Left cardiac atrium (tissue), 4 donors: ENCODE measurements around the gene PTTG1IP. TPM values are rescaled to one million over a fixed set of nuclear protein-coding genes. Genes with fewer than 3 reads are reported as not detected.

Experiments
- ATAC-seq, 2 donors: fragments of 200-7000 bp; cut with Tn5 transposase; one replicate each; pipeline ENCODE4 v1.9.1; 2020; ENCODE audit warnings: mild to moderate bottlenecking in 2 of 2, moderate library complexity in 2 of 2
- DNase-seq: peaks from one replicate; pipeline ENCODE4 v3.0.0-alpha.2; 2020
- intact Hi-C, 2 donors: fragments of 100-400 bp; cut with DNase I; formaldehyde crosslinking; loops; one replicate each; pipeline versions ENCODE4 v1.14.1 to v1.15.1; 2022 to 2023
- total RNA-seq, 2 donors: library from RNA; stranded (reverse); fragmentation: NEBNext Ultra II Directional; extraction: Animal tissue kit (Norgen Biotek cat#: 25700); gene quantifications; one replicate each; pipeline ENCODE4 v1.2.1, GENCODE V29; 2021
- donor health status: DM: no; HTN: yes; CAD: no.
- donor health status: DM: no; HTN: yes; CAD: no; lungs with severe emphysema.
- donor health status: DM: yes; HTN: yes; CAD: no.
- donor health status: Dilated cardiomyopathy.

Gene PTTG1IP
- total RNA-seq, 2 donors from 2014 or later = 181 to 195 TPM

DNA sequence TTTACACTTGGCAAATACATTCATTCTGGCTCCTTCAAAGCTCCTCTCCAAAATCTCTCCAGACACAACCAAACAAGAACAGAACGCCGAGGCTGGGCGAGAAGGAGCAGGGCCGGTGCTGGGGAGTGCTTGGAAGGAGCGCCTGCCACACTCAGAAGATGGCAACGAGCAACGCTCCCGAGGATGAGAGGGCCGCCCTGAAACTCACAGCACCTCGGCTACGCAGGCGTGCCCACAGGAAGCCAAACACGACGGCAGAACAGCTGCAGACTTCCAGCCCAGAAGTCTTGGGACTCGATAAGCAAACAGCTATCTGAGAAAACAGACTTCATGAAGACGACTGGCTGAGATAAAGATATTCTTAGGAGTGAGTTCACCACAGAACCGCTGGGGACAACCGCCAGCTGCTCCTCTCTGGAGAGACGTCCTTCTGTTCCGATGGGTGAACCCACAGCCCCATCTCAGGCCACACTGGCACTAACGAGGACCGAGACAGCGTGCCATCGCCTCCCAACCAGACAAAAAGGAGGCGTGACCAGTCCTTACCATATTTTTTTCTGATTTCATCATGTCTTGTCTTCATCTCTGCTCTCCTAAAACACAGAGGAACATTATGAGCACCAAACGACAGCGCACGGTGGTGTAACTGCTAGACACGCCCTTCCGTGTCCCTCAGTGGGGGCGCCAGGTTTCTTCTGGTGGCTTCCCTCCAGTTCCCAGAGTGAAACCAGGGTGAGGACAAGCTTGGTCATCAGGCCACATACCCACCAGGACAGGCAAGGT, 18.6 kb downstream of the PTTG1IP start:
- DNase-seq (no peak), ATAC-seq (peak in 1 of 2 donors; percentile 15)
- intact Hi-C loops = loop anchor here in 1 of 2 donors (5.0 kb wide), 1 partner anchor 33 kb away; no protein-coding TSS in a partner anchor

GRCh38 chr21:44854391-44854663, 19.2 kb downstream of the PTTG1IP start:
- DNase-seq (no peak), ATAC-seq (no peak)
- intact Hi-C loops = no loop called here

GRCh38 chr21:44853601-44854390, 19.7 kb downstream of the PTTG1IP start:
- DNase-seq = peak; percentile 67
- ATAC-seq = peak; percentile 57 to 60
- intact Hi-C loops = no loop called here

DNA sequence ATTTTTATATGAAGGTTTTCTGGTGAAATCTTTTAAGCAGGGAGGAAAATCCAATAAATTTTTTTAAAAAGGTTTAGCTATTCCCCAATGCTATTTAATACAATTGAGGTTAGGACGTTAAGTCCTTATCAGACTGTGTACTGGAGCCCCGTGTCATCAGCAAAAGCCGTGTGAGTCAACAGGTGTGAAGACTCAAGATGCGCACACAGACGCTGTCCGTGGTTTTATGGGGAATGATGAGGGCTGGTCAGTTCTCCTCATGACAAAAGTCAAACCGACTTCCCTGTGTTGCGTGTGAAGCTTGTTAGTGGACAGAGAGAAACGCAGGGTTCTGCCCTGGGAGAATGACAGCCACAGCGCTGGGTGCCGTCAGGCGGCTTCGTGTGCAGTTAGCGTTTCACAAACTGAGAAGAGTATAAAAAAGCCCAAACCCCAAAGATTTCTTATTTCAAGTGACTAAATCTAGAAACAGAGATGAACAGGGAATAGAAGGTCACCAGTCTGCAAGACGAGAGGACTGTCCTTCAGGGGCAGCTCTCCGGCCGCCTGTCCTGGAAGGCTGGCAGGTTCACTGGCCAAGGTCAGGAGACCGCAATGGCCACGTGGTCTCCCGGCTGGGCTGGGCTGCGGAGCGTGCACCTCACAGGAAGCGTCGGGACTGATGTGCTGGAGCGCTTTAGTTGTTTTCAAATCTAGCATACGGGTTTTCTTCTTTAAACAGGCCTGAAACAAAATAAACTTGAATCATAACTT, 22.4 kb downstream of the PTTG1IP start:
- ATAC-seq = no peak
- no peak for DNase-seq
- intact Hi-C loops = no loop called here

DNA sequence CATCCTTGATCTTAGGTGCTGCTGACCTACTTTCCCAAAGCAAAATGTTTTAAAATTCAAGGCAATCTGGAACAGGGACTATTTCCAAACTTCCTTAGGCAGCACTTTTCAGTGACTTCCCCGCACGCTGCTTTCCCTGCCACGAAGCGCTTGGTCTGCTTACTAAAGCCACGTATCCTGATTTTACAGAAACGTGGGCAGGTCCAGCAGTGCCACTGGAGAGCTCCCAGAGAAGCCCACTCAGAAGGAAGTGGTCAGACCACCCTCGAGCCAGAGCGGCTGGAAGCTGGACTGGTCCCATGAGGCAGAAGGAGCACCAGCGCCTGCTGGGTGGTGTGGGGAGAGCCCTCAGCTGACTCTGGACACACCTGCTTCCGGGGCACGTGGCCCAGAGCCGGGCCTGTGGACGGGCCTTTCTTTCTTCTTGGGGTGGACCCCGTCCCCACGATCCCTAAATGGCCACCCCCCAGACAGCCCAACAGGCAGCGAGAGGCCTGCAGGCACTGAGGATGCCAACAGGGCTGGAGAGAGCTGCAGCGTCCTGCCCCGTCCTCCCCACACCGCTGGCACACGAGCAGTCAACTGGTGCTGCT, 23.2 kb downstream of the PTTG1IP start:
- DNase-seq = no peak
- intact Hi-C loops = no loop called here
- no peak for ATAC-seq

- ATAC-seq (no peak), DNase-seq (no peak)
- intact Hi-C loops = no loop called here
Measured at GRCh38 chr21:44849616-44850130, 23.8 kb downstream of the PTTG1IP start.

- intact Hi-C loops = no loop called here
- DNase-seq = no peak
- ATAC-seq = no peak
Measured at GRCh38 chr21:44848821-44849521, 24.5 kb downstream of the PTTG1IP start.

DNA sequence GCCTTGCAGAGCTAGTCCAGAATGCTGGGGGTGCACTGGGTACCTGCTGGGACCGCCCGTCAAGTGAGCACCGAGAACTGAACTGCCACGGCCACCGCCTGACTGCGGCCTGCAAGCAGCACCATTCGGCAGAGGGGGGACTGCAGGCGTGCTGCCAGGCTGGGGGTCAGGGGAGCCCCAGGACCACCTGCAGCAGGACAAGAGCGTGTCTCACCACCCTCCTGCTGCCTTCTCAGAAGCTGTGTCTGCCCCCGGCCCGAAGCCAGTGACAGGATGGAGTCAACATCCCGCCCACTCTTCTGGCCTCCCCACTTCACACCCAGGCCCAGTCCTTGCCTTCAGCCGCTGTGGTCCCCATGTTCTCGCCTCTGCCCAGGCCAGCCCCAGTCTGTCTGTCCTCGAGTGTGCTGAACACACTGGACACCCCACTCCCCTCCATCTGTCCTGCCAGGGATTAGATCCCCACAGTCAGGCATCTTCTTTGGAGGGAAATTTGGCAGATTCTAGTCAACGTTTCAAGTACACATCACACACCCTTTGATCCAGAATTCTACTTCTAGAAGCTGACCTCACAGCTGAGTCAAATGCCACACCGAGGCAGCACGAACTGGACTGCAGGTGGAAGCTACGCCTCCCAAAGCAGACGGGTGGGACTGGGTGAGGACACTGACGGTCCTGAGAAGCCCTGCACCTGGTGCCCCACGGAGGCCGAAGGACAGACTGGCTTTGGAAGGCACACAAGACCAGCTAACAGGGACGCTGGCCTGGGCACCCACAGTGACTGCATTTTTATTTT, 26.0 kb downstream of the PTTG1IP start:
- intact Hi-C loops = no loop called here
- peak in 1 of 2 donors; percentile 2 for ATAC-seq

GRCh38 chr21:44846485-44847260, 26.8 kb downstream of the PTTG1IP start:
- peak; percentile 48 to 61 for ATAC-seq
- peak; percentile 71 for DNase-seq
- intact Hi-C loops = no loop called here

More for the DNA sequence above, 26.0 kb downstream of the PTTG1IP start:
- no peak for DNase-seq

DNA sequence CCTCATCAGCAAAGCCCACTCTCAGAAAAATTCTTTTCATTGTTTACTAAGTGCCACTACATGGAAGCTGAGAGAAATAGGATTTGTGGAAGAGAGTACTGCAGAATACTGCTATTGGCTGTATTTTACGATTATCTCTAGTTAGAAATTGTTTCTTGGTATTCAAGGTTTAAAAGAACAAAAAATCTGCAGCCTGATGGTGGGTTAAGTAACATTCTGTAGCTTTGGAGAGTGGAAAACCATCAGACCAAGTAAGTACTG, 27.3 kb downstream of the PTTG1IP start:
- no peak for DNase-seq
- ATAC-seq = no peak
- intact Hi-C loops = no loop called here

GRCh38 chr21:44845418-44846223, 27.9 kb downstream of the PTTG1IP start:
- DNase-seq (peak; percentile 85), ATAC-seq (peak; percentile 74 to 82)
- intact Hi-C loops = no loop called here

- no peak for DNase-seq
Measured at GRCh38 chr21:44844256-44844655, 29.2 kb downstream of the PTTG1IP start.

DNA sequence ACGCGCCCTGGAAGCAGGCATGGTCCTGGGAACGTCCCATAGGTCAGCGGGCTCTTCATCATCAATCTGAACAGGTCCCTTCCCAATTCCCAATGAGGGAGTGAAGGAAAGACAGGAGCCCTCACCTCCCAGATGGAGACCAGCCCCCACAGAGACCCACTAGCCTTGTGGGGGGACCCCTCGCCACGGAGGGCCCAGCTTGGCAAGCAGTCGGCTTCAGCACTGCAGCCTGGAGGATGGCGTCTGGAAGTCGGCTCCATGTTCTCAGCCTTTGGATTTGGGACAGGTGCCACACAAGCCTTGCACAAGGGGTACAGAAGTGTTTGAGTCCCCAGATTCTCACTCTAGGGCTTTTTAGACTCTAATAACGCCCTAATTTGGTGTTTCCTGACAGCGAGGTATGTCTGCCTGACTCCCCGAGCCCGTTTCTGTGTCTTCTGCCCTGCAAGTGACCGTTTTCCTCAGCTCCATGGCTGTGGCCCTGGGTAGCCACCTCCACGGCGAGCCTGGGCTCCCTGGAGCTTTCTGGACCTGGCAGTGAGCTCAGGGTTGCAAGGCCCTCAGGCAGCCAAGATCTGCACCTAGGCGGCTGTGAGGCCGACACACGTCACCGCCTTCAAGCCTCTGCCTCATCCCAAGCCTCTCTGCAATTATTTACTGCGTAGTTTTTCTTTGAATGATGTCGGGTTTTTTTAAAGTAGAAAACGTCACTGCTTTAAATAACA, 30.6 kb downstream of the PTTG1IP start:
- DNase-seq (no peak), ATAC-seq (no peak)
- intact Hi-C loops = no loop called here

More at GRCh38 chr21:44844256-44844655, 29.2 kb downstream of the PTTG1IP start:
- ATAC-seq = no peak
- intact Hi-C loops = no loop called here

DNA sequence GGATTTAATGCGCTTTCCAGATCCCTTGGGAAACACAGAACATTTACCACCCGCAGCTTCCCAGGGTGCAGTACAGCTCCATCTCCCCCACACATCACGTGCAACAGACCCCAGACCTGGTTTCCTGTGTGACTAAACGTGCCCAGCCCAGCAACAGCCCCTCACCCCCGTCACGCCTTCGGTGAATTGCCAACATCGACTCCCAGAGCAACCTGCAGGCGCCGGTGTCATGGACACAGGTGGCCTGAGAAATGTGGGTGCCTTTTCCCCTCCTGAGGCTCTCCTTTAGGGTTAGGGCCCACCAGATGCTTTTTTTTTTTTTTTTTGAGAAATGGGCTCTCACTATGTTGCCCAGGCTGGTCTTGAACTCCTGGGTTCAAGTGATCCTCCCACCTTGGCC, 31.4 kb downstream of the PTTG1IP start:
- ATAC-seq (no peak), DNase-seq (no peak)
- intact Hi-C loops = no loop called here

DNA sequence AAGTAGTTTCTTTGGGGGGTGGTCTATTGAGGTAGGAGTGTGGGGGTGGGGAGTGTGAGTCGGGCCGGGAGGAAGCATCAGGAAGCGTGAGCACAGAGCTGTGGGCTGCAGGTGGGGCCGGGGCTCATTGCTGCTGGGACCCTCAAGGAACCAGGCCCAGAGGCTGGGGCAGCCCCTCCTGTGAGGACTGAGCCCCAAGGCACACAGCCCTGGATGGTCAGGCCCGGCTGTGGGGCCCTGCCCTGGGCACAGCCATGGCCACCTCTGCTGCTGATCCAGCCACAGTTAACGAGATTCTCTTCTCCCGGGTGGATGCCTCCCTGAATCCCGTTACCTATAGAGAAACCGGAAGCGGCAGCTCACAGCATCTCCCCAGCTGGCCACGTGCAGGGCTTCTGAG, 32.7 kb downstream of the PTTG1IP start:
- no peak for ATAC-seq
- intact Hi-C loops = no loop called here

GRCh38 chr21:44838951-44839350, 34.5 kb downstream of the PTTG1IP start:
- no peak for ATAC-seq
- intact Hi-C loops = no loop called here
- DNase-seq = no peak

More for the DNA sequence above, 32.7 kb downstream of the PTTG1IP start:
- no peak for DNase-seq
